Ascending aorta (tissue), 2 donors: ENCODE measurements around the gene UBAP2L. TPM values are rescaled to one million over a fixed set of nuclear protein-coding genes. Genes with fewer than 3 reads are reported as not detected.
A peak's percentile ranks its signal among the peaks of the same experiment; 100 is the strongest.

Experiments
- DNase-seq, 2 donors: peaks; one replicate each; pipeline ENCODE4 v3.0.0-alpha.2; 2019; ENCODE audit warnings: low spot score in 2 of 2
- H3K27ac ChIP-seq, 2 donors: fragments of 200-600 bp; sonication (generic); one replicate each; pipeline ENCODE4 v1.5.1; 2016 to 2017; ENCODE audit warnings: mild to moderate bottlenecking in 1 of 2
- H3K27me3 ChIP-seq: fragments of 200-600 bp; sonication (generic); one replicate; pipeline ENCODE4 v1.5.1; 2017
- H3K36me3 ChIP-seq, 2 donors: fragments of 200-600 bp; sonication (generic); one replicate each; pipeline ENCODE4 v1.5.1; 2016
- H3K4me1 ChIP-seq, 2 donors: fragments of 200-600 bp; sonication (generic); one replicate each; pipeline ENCODE4 v1.5.1; 2016 to 2017; ENCODE audit warnings: mild to moderate bottlenecking in 1 of 2
- H3K4me3 ChIP-seq, 2 donors: fragments of 200-600 bp; sonication (generic); one replicate each; pipeline ENCODE4 v1.5.1; 2016 to 2017; ENCODE audit warnings: mild to moderate bottlenecking in 1 of 2
- H3K9me3 ChIP-seq, 2 donors: fragments of 200-600 bp; sonication (generic); one replicate each; pipeline ENCODE4 v1.5.1; 2016
- CTCF ChIP-seq, 3 experiments: fragments of 200-600 bp in 2 of 3; fragments of 450-650 bp in 1 of 3; sonication (generic) in 2 of 3; IDR thresholded peaks; one replicate each; pipeline ENCODE4 v1.5.1; 2016 to 2019; ENCODE audit warnings: antibody characterized with exemption in 3 of 3, mild to moderate bottlenecking in 1 of 3, moderate library complexity in 1 of 3
- intact Hi-C: fragments of 100-400 bp; cut with DNase I; formaldehyde crosslinking; loops from one replicate; pipeline ENCODE4 v1.15.1; 2023
- total RNA-seq: library from RNA; depleted of rRNA; stranded (reverse); fragments of >200 nt; gene quantifications from one replicate; pipeline ENCODE4 v1.1.0, GENCODE V29; 2016

UBAP2L gene
- total RNA-seq, 1 donor from 2014 or later: 67.8 TPM

- H3K27me3 ChIP-seq: no peaks in the 10 kb centered on the region
- intact Hi-C loops: no loop called here
- no peak for TF ChIP-seq CTCF (IDR thresholded peaks at IDR 0.05)
- H3K27ac ChIP-seq: peak overlapping the region; percentile 96 to 98
- H3K9me3 ChIP-seq: no peaks in the 10 kb centered on the region
- DNase-seq: no peak
- peak overlapping the region; percentile 74 to 98 for H3K4me3 ChIP-seq
- H3K36me3 ChIP-seq: peaks cover 18% of the 10 kb centered on the region in 2 donors
- peaks cover 20 to 25% of the 10 kb centered on the region in 2 donors for H3K4me1 ChIP-seq
These were observed 1.2 kb upstream of the UBAP2L start for GRCh38 chr1:154219541-154219940.

- intact Hi-C loops: loop anchor here (1.0 to 2.0 kb wide), 6 partner anchors 38 to 386 kb away; partner anchors contain the start of genes HAX1 and RPS27
These were observed 169 bp downstream of the UBAP2L start for GRCh38 chr1:154220970-154221277.

GRCh38 chr1:154221278-154222001, 685 bp downstream of the UBAP2L start:
- peak overlapping the region; percentile 78 to 98 for H3K4me3 ChIP-seq
- TF ChIP-seq CTCF (IDR thresholded peaks at IDR 0.05): no peak
- no peaks in the 10 kb centered on the region for H3K9me3 ChIP-seq
- peak overlapping the region; percentile 96 to 98 for H3K27ac ChIP-seq
- H3K4me1 ChIP-seq: peaks cover 20 to 25% of the 10 kb centered on the region in 2 donors
- H3K27me3 ChIP-seq: no peaks in the 10 kb centered on the region
- peaks cover 14 to 23% of the 10 kb centered on the region in 2 donors for H3K36me3 ChIP-seq
- peak in 1 of 2 donors; percentile 75 for DNase-seq
- intact Hi-C loops: loop anchor here (2.0 kb wide), 2 partner anchors 105 to 385 kb away; no protein-coding TSS in a partner anchor

More at GRCh38 chr1:154220970-154221277, 169 bp downstream of the UBAP2L start:
- peaks cover 20 to 25% of the 10 kb centered on the region in 2 donors for H3K4me1 ChIP-seq
- TF ChIP-seq CTCF (IDR thresholded peaks at IDR 0.05): no peak
- H3K4me3 ChIP-seq: peak overlapping the region; percentile 78 to 98
- peak overlapping the region; percentile 96 to 98 for H3K27ac ChIP-seq
- H3K9me3 ChIP-seq: no peaks in the 10 kb centered on the region
- H3K27me3 ChIP-seq: no peaks in the 10 kb centered on the region
- DNase-seq: no peak
- H3K36me3 ChIP-seq: peaks cover 17 to 21% of the 10 kb centered on the region in 2 donors

- H3K27ac ChIP-seq: peak overlapping the region in 1 of 2 donors; percentile 98
- H3K36me3 ChIP-seq: peaks cover 17 to 25% of the 10 kb centered on the region in 2 donors
- intact Hi-C loops: no loop called here
- TF ChIP-seq CTCF (IDR thresholded peaks at IDR 0.05): no peak
- peaks cover 20 to 25% of the 10 kb centered on the region in 2 donors for H3K4me1 ChIP-seq
- no peaks in the 10 kb centered on the region for H3K27me3 ChIP-seq
- peak overlapping the region; percentile 78 to 98 for H3K4me3 ChIP-seq
- no peak for DNase-seq
- H3K9me3 ChIP-seq: no peaks in the 10 kb centered on the region
These were observed 1.8 kb downstream of the UBAP2L start for GRCh38 chr1:154222518-154222917.

GRCh38 chr1:154222918-154223317, 2.2 kb downstream of the UBAP2L start:
- no peak for TF ChIP-seq CTCF (IDR thresholded peaks at IDR 0.05)
- Histone ChIP-seq H3K9me3 (no peaks in the 10 kb centered on the region), H3K4me1 (peaks cover 20 to 25% of the 10 kb centered on the region in 2 donors), H3K27ac (peak overlapping the region in 1 of 2 donors; percentile 98), H3K27me3 (no peaks in the 10 kb centered on the region), H3K36me3 (peaks cover 17 to 29% of the 10 kb centered on the region in 2 donors), H3K4me3 (peak overlapping the region in 1 of 2 donors; percentile 78)
- intact Hi-C loops: no loop called here
- DNase-seq: no peak
